Measurements from ENCODE around the gene PPP1R15A. TPM values are rescaled to one million over a fixed set of nuclear protein-coding genes. Genes with fewer than 3 reads are reported as not detected.

PPP1R15A gene
- 10 to 100 TPM; 49.7 to 52.0 TPM for total RNA-seq

- H3K4me3 Mint-ChIP-seq: peak within 1 kb of the TSS; percentile 95
- ChIA-PET POLR2A (interaction anchor here (0.6 to 3.8 kb wide), 21 partner anchors 8 to 227 kb away, joined by 3 to 29 read pairs (median 4); partner anchors contain the start of genes BCAT2, FTL, GYS1 and NUCB1), CTCF (interaction anchor here (0.6 to 1.5 kb wide), 5 partner anchors 18 to 121 kb away, joined by 3 to 5 read pairs (median 3); partner anchors contain the start of genes HSD17B14 and RUVBL2)
- H3K27ac Mint-ChIP-seq: peak within 1 kb of the TSS; percentile 99
- H3K9me3 Mint-ChIP-seq: no peaks in the 10 kb centered on the region
- peak; percentile 99 for DNase-seq
- H3K27me3 Mint-ChIP-seq: peaks cover 2% of the 10 kb centered on the region
- H3K36me3 Mint-ChIP-seq: peaks cover 46% of the 10 kb centered on the region
- peaks cover 30% of the 10 kb centered on the region for H3K4me1 Mint-ChIP-seq (ENCODE audit: low read depth)
- intact Hi-C loops (cut with micrococcal nuclease): loop anchor here (10.0 kb wide), 1 partner anchor 548 kb away; the partner anchor contains the start of gene EMP3
These were observed at the start of gene PPP1R15A for GRCh38 chr19:48872182-48872883. TSS of gene PPP1R15A (plus strand) at chr19:48872421. CDS start at chr19:48873234, 813 bp downstream.

GRCh38 chr19:48822514-48822913 lies 49.7 kb upstream of the PPP1R15A start:
- Mint-ChIP-seq H3K27me3 (no peaks in the 10 kb centered on the region), H3K9me3 (no peaks in the 10 kb centered on the region), H3K4me3 (no peak overlapping the region), H3K4me1 (ENCODE audit: low read depth) (no peaks in the 10 kb centered on the region), H3K27ac (no peak overlapping the region), H3K36me3 (no peaks in the 10 kb centered on the region)
- CTCF ChIA-PET: no interaction called here
- POLR2A ChIA-PET: no interaction called here
- intact Hi-C loops (cut with micrococcal nuclease): no loop called here
- DNase-seq: no peak

GRCh38 chr19:48826606-48827020 lies 45.6 kb upstream of the PPP1R15A start:
- H3K27me3 Mint-ChIP-seq: no peaks in the 10 kb centered on the region
- DNase-seq: no peak
- CTCF ChIA-PET: interaction anchor here (0.8 to 4.3 kb wide), 4 partner anchors 16 to 145 kb away, joined by 3 to 22 read pairs (median 3); no protein-coding TSS in a partner anchor
- H3K9me3 Mint-ChIP-seq: no peaks in the 10 kb centered on the region
- no peaks in the 10 kb centered on the region for H3K4me1 Mint-ChIP-seq (ENCODE audit: low read depth)
- no peaks in the 10 kb centered on the region for H3K36me3 Mint-ChIP-seq
- intact Hi-C loops (cut with micrococcal nuclease): no loop called here
- no peak overlapping the region for H3K4me3 Mint-ChIP-seq
- no peak overlapping the region for H3K27ac Mint-ChIP-seq
- POLR2A ChIA-PET: no interaction called here

GRCh38 chr19:48830088-48830487 lies 42.1 kb upstream of the PPP1R15A start:
- H3K36me3 Mint-ChIP-seq: no peaks in the 10 kb centered on the region
- no peak overlapping the region for H3K27ac Mint-ChIP-seq
- H3K4me1 Mint-ChIP-seq (ENCODE audit: low read depth): no peaks in the 10 kb centered on the region
- no peaks in the 10 kb centered on the region for H3K9me3 Mint-ChIP-seq
- no peak for DNase-seq
- no peaks in the 10 kb centered on the region for H3K27me3 Mint-ChIP-seq
- ChIA-PET POLR2A (no interaction called here), CTCF (interaction anchor here (4.0 to 4.3 kb wide), 2 partner anchors 13 to 42 kb away, joined by 22 to 29 read pairs; no protein-coding TSS in a partner anchor)
- intact Hi-C loops (cut with micrococcal nuclease): no loop called here
- H3K4me3 Mint-ChIP-seq: no peak overlapping the region

- Mint-ChIP-seq H3K4me3 (no peak overlapping the region), H3K9me3 (no peaks in the 10 kb centered on the region), H3K4me1 (ENCODE audit: low read depth) (peaks cover 4% of the 10 kb centered on the region), H3K36me3 (no peaks in the 10 kb centered on the region), H3K27ac (no peak overlapping the region), H3K27me3 (peaks cover 2% of the 10 kb centered on the region)
- POLR2A ChIA-PET: no interaction called here
- no peak for DNase-seq
- CTCF ChIA-PET: interaction anchor here (1.1 to 4.0 kb wide), 4 partner anchors 12 to 43 kb away, joined by 3 to 29 read pairs (median 6); no protein-coding TSS in a partner anchor
- intact Hi-C loops (cut with micrococcal nuclease): no loop called here
These were observed 41.3 kb upstream of the PPP1R15A start for GRCh38 chr19:48830965-48831364.

- intact Hi-C loops (cut with micrococcal nuclease): no loop called here
- Mint-ChIP-seq H3K27ac (no peak overlapping the region), H3K4me1 (ENCODE audit: low read depth) (peaks cover 14% of the 10 kb centered on the region), H3K4me3 (no peak overlapping the region), H3K36me3 (no peaks in the 10 kb centered on the region), H3K27me3 (peaks cover 9% of the 10 kb centered on the region), H3K9me3 (no peaks in the 10 kb centered on the region)
- DNase-seq: no peak
- POLR2A ChIA-PET: no interaction called here
- CTCF ChIA-PET: interaction anchor here (1.8 to 2.1 kb wide), 2 partner anchors 9 to 38 kb away, joined by 5 to 10 read pairs; no protein-coding TSS in a partner anchor
These were observed 39.2 kb upstream of the PPP1R15A start for GRCh38 chr19:48833049-48833448.

GRCh38 chr19:48833977-48834376 lies 38.2 kb upstream of the PPP1R15A start:
- Mint-ChIP-seq H3K36me3 (no peaks in the 10 kb centered on the region), H3K4me3 (no peak overlapping the region), H3K27me3 (peaks cover 9% of the 10 kb centered on the region), H3K4me1 (ENCODE audit: low read depth) (peaks cover 14% of the 10 kb centered on the region), H3K9me3 (no peaks in the 10 kb centered on the region), H3K27ac (no peak overlapping the region)
- ChIA-PET POLR2A (no interaction called here), CTCF (interaction anchor here (1.8 to 2.1 kb wide), 2 partner anchors 9 to 39 kb away, joined by 5 to 10 read pairs; no protein-coding TSS in a partner anchor)
- no peak for DNase-seq
- intact Hi-C loops (cut with micrococcal nuclease): no loop called here

GRCh38 chr19:48835734-48836088 lies 36.5 kb upstream of the PPP1R15A start:
- peaks cover 14% of the 10 kb centered on the region for H3K4me1 Mint-ChIP-seq (ENCODE audit: low read depth)
- H3K4me3 Mint-ChIP-seq: peak overlapping the region; percentile 73
- intact Hi-C loops (cut with micrococcal nuclease): loop anchor here (1.0 to 2.0 kb wide), 4 partner anchors 40 to 189 kb away; partner anchors contain the start of gene CA11
- ChIA-PET CTCF (interaction anchor here (0.6 to 2.5 kb wide), 16 partner anchors 9 to 340 kb away, joined by 3 to 38 read pairs (median 3); no protein-coding TSS in a partner anchor), POLR2A (interaction anchor here (0.8 to 2.2 kb wide), 2 partner anchors 40 to 130 kb away, joined by 3 to 4 read pairs; partner anchors contain the start of gene FTL)
- H3K27me3 Mint-ChIP-seq: peaks cover 9% of the 10 kb centered on the region
- H3K9me3 Mint-ChIP-seq: no peaks in the 10 kb centered on the region
- H3K36me3 Mint-ChIP-seq: no peaks in the 10 kb centered on the region
- no peak overlapping the region for H3K27ac Mint-ChIP-seq
- DNase-seq: peak; percentile 96

- DNase-seq: no peak
- Mint-ChIP-seq H3K9me3 (no peaks in the 10 kb centered on the region), H3K4me1 (ENCODE audit: low read depth) (peaks cover 14% of the 10 kb centered on the region), H3K4me3 (peak within 1 kb of the TSS; percentile 73), H3K27me3 (peaks cover 9% of the 10 kb centered on the region), H3K27ac (no peak within 1 kb of the TSS), H3K36me3 (no peaks in the 10 kb centered on the region)
- ChIA-PET CTCF (interaction anchor here (0.6 to 2.5 kb wide), 17 partner anchors 8 to 339 kb away, joined by 3 to 38 read pairs (median 3); no protein-coding TSS in a partner anchor), POLR2A (interaction anchor here (0.8 to 2.2 kb wide), 2 partner anchors 41 to 129 kb away, joined by 3 to 4 read pairs; partner anchors contain the start of gene FTL)
- intact Hi-C loops (cut with micrococcal nuclease): loop anchor here (2.0 kb wide), 2 partner anchors 134 to 190 kb away; partner anchors contain the start of gene CA11
These were observed 35.9 kb upstream of the PPP1R15A start, which contains the start of gene HSD17B14 for GRCh38 chr19:48836089-48837017. TSS of gene HSD17B14 (minus strand) at chr19:48836491. CDS start at chr19:48836411, 80 bp downstream.

GRCh38 chr19:48837051-48837524 lies 35.1 kb upstream of the PPP1R15A start:
- Mint-ChIP-seq H3K4me3 (peak overlapping the region; percentile 73), H3K9me3 (no peaks in the 10 kb centered on the region), H3K36me3 (no peaks in the 10 kb centered on the region), H3K4me1 (ENCODE audit: low read depth) (peaks cover 14% of the 10 kb centered on the region), H3K27me3 (peaks cover 9% of the 10 kb centered on the region), H3K27ac (no peak overlapping the region)
- ChIA-PET POLR2A (interaction anchor here (2.2 kb wide), 1 partner anchor 41 kb away, joined by 4 read pairs; no protein-coding TSS in a partner anchor), CTCF (interaction anchor here (0.8 to 2.5 kb wide), 7 partner anchors 23 to 133 kb away, joined by 3 to 38 read pairs (median 4); no protein-coding TSS in a partner anchor)
- DNase-seq: peak; percentile 85
- intact Hi-C loops (cut with micrococcal nuclease): loop anchor here (2.0 kb wide), 2 partner anchors 134 to 190 kb away; partner anchors contain the start of gene CA11

- H3K27ac Mint-ChIP-seq: no peak overlapping the region
- CTCF ChIA-PET: interaction anchor here (0.8 to 2.5 kb wide), 6 partner anchors 23 to 132 kb away, joined by 3 to 38 read pairs (median 10); no protein-coding TSS in a partner anchor
- H3K27me3 Mint-ChIP-seq: peaks cover 9% of the 10 kb centered on the region
- H3K4me3 Mint-ChIP-seq: no peak overlapping the region
- POLR2A ChIA-PET: interaction anchor here (2.2 kb wide), 1 partner anchor 42 kb away, joined by 4 read pairs; no protein-coding TSS in a partner anchor
- no peak for DNase-seq
- no peaks in the 10 kb centered on the region for H3K36me3 Mint-ChIP-seq
- no peaks in the 10 kb centered on the region for H3K9me3 Mint-ChIP-seq
- intact Hi-C loops (cut with micrococcal nuclease): loop anchor here (2.0 kb wide), 2 partner anchors 133 to 191 kb away; partner anchors contain the start of gene CA11
- H3K4me1 Mint-ChIP-seq (ENCODE audit: low read depth): peaks cover 14% of the 10 kb centered on the region
These were observed 34.5 kb upstream of the PPP1R15A start for GRCh38 chr19:48837687-48838086.

Data from activated CD4-positive, alpha-beta memory T cell treated with anti-CD3 and anti-CD28 coated beads for 36 hours (primary cell).